ENCODE results near the gene RNF166.

The RNF166 gene

GRCh38 chr16:88691129-88691813 lies 14.9 kb downstream of the RNF166 start:
- DNase-seq = no peak

GRCh38 chr16:88690341-88691128 lies 15.7 kb downstream of the RNF166 start:
- no peak for DNase-seq

GRCh38 chr16:88688013-88688778 lies 18.0 kb downstream of the RNF166 start:
- no peak for DNase-seq

- DNase-seq = no peak
These were observed 18.6 kb downstream of the RNF166 start for GRCh38 chr16:88687676-88688012.

GRCh38 chr16:88687254-88687576 lies 19.0 kb downstream of the RNF166 start:
- no peak for DNase-seq

- DNase-seq = peak; percentile 82 to 88
These were observed 19.6 kb downstream of the RNF166 start, which contains the start of gene SNAI3 for GRCh38 chr16:88686439-88687253. TSS of gene SNAI3 (minus strand) at chr16:88686507. CDS start at chr16:88686406, 101 bp downstream.

GRCh38 chr16:88686062-88686438 lies 20.2 kb downstream of the RNF166 start:
- DNase-seq = no peak

GRCh38 chr16:88685156-88686061 lies 20.8 kb downstream of the RNF166 start:
- DNase-seq = no peak

- no peak for DNase-seq
These were observed 21.5 kb downstream of the RNF166 start for GRCh38 chr16:88684569-88685155.

GRCh38 chr16:88681709-88682451 lies 24.3 kb downstream of the RNF166 start:
- peak; percentile 59 to 70 for DNase-seq

- DNase-seq = no peak
These were observed 25.0 kb downstream of the RNF166 start for GRCh38 chr16:88681084-88681680.

- DNase-seq = no peak
These were observed 25.6 kb downstream of the RNF166 start for GRCh38 chr16:88680554-88681083.

- no peak for DNase-seq
These were observed 27.8 kb downstream of the RNF166 start for GRCh38 chr16:88678224-88678979.

- no peak for DNase-seq
These were observed 28.5 kb downstream of the RNF166 start for GRCh38 chr16:88677721-88678120.

- no peak for DNase-seq
These were observed 29.5 kb downstream of the RNF166 start for GRCh38 chr16:88676502-88677242.

GRCh38 chr16:88673716-88674379 lies 32.4 kb downstream of the RNF166 start:
- no peak for DNase-seq

- DNase-seq = no peak
These were observed 33.4 kb downstream of the RNF166 start for GRCh38 chr16:88672776-88673175.

GRCh38 chr16:88671806-88672205 lies 34.4 kb downstream of the RNF166 start:
- DNase-seq = no peak
